GM19238 (cell line): ENCODE measurements around the gene DHCR7.

ENCODE experiments used
- DNase-seq: peaks from one replicate; pipeline ENCODE4 v3.0.0; 2011; ENCODE audit warnings: low spot score; ENCODE audit not compliant: insufficient read length

Gene DHCR7

GRCh38 chr11:71458146-71459070, 10.2 kb upstream of the DHCR7 start:
- no peak for DNase-seq

GRCh38 chr11:71456831-71457230, 8.6 kb upstream of the DHCR7 start:
- DNase-seq = no peak

- DNase-seq = no peak
Measured at GRCh38 chr11:71456294-71456693, 8.1 kb upstream of the DHCR7 start.

GRCh38 chr11:71454470-71455113, 6.4 kb upstream of the DHCR7 start:
- DNase-seq = no peak

- DNase-seq = no peak
Measured at GRCh38 chr11:71453918-71454304, 5.7 kb upstream of the DHCR7 start.

- peak; percentile 95 for DNase-seq
Measured at GRCh38 chr11:71453037-71453917, 5.1 kb upstream of the DHCR7 start, which contains the start of gene NADSYN1. NADSYN1 (plus strand) TSS chr11:71453203; CDS start chr11:71453297, 94 bp downstream.

GRCh38 chr11:71452199-71453036, 4.2 kb upstream of the DHCR7 start:
- peak; percentile 18 for DNase-seq

GRCh38 chr11:71451596-71452198, 3.5 kb upstream of the DHCR7 start:
- no peak for DNase-seq

GRCh38 chr11:71450939-71451338, 2.7 kb upstream of the DHCR7 start:
- no peak for DNase-seq

GRCh38 chr11:71450507-71450906, 2.3 kb upstream of the DHCR7 start:
- DNase-seq = no peak

GRCh38 chr11:71449596-71449995, 1.4 kb upstream of the DHCR7 start:
- DNase-seq = no peak

- DNase-seq = peak; percentile 43
Measured at GRCh38 chr11:71447791-71448256, 369 bp downstream of the DHCR7 start.

- DNase-seq = no peak
Measured at GRCh38 chr11:71446942-71447688, 1.1 kb downstream of the DHCR7 start.

GRCh38 chr11:71446150-71446549, 2.0 kb downstream of the DHCR7 start:
- DNase-seq = no peak

GRCh38 chr11:71444811-71445210, 3.4 kb downstream of the DHCR7 start:
- DNase-seq = no peak

- DNase-seq = no peak
Measured at GRCh38 chr11:71443736-71444445, 4.3 kb downstream of the DHCR7 start.

GRCh38 chr11:71442880-71443279, 5.3 kb downstream of the DHCR7 start:
- DNase-seq = no peak

GRCh38 chr11:71442123-71442522, 6.1 kb downstream of the DHCR7 start:
- no peak for DNase-seq

GRCh38 chr11:71441251-71441650, 6.9 kb downstream of the DHCR7 start:
- DNase-seq = no peak
